H9 (cell line): ENCODE measurements around the gene HADH. TPM values are rescaled to one million over a fixed set of nuclear protein-coding genes. Genes with fewer than 3 reads are reported as not detected.

Experiments used
- DNase-seq: peaks from one replicate; pipeline ENCODE4 v3.0.0-alpha.2; 2017
- H2AFZ ChIP-seq: one replicate; pipeline ENCODE4 v1.6.1; 2013; ENCODE audit warnings: mild to moderate bottlenecking, low read length, control low read depth, moderate library complexity
- H2AK5ac ChIP-seq: 2 replicates; pipeline ENCODE4 v1.6.1; 2013; ENCODE audit warnings: low read length, control low read depth, mixed read lengths; ENCODE audit not compliant: insufficient read length
- H2BK120ac ChIP-seq: one replicate; pipeline ENCODE4 v1.6.1; 2013; ENCODE audit warnings: low read depth, mild to moderate bottlenecking, low read length, control low read depth, inconsistent platforms; ENCODE audit not compliant: poor library complexity, severe bottlenecking
- H2BK12ac ChIP-seq: 2 replicates; pipeline ENCODE4 v1.6.1; 2013; ENCODE audit warnings: low read length, control low read depth, mixed read lengths, low read depth; ENCODE audit not compliant: insufficient read length
- H2BK15ac ChIP-seq: 2 replicates; pipeline ENCODE4 v1.6.1; 2013; ENCODE audit warnings: low read depth, low read length, control low read depth
- H2BK20ac ChIP-seq: one replicate; pipeline ENCODE4 v1.6.1; 2013; ENCODE audit warnings: low read depth, mild to moderate bottlenecking, low read length, control low read depth, inconsistent platforms; ENCODE audit not compliant: poor library complexity, severe bottlenecking
- H2BK5ac ChIP-seq: 2 replicates; pipeline ENCODE4 v1.6.1; 2013; ENCODE audit warnings: low read length, control low read depth, mixed read lengths; ENCODE audit not compliant: insufficient read length
- H3K14ac ChIP-seq: 2 replicates; pipeline ENCODE4 v1.6.1; 2013; ENCODE audit warnings: low read length, control low read depth; ENCODE audit not compliant: insufficient read depth
- H3K18ac ChIP-seq: 2 replicates; pipeline ENCODE4 v1.6.1; 2013; ENCODE audit warnings: low read depth, mild to moderate bottlenecking, mixed read lengths, low read length, control low read depth; ENCODE audit not compliant: insufficient read length
- H3K23ac ChIP-seq: 2 replicates; pipeline ENCODE4 v1.6.1; 2013; ENCODE audit warnings: low read length, control low read depth, mixed read lengths, low read depth; ENCODE audit not compliant: insufficient read length
- H3K23me2 ChIP-seq: 2 replicates; pipeline ENCODE4 v1.6.1; 2013; ENCODE audit warnings: low read depth, mild to moderate bottlenecking, mixed read lengths, low read length, control low read depth; ENCODE audit not compliant: insufficient read length, poor library complexity, severe bottlenecking
- H3K27ac ChIP-seq: 2 replicates; pipeline ENCODE4 v1.5.1; 2013; ENCODE audit warnings: low read length, control low read depth, mixed read lengths, low read depth; ENCODE audit not compliant: insufficient read length
- H3K27me3 ChIP-seq: 2 replicates; pipeline ENCODE4 v1.6.1; 2013; ENCODE audit warnings: low read length, control low read depth, inconsistent platforms; ENCODE audit not compliant: insufficient read depth
- H3K4ac ChIP-seq: 2 replicates; pipeline ENCODE4 v1.6.1; 2013; ENCODE audit warnings: low read depth, mild to moderate bottlenecking, control low read depth, inconsistent platforms, low read length, moderate library complexity
- H3K4me1 ChIP-seq: 2 replicates; pipeline ENCODE4 v1.6.1; 2013; ENCODE audit warnings: low read length, control low read depth, inconsistent platforms; ENCODE audit not compliant: insufficient read depth
- H3K4me2 ChIP-seq: 2 replicates; pipeline ENCODE4 v1.6.1; 2013; ENCODE audit warnings: low read length, control low read depth, mixed read lengths; ENCODE audit not compliant: insufficient read length, insufficient read depth
- H3K56ac ChIP-seq: 2 replicates; pipeline ENCODE4 v1.6.1; 2013; ENCODE audit warnings: low read depth, mild to moderate bottlenecking, mixed read lengths, low read length, control low read depth; ENCODE audit not compliant: insufficient read length
- H3K79me1 ChIP-seq: 2 replicates; pipeline ENCODE4 v1.6.1; 2013; ENCODE audit warnings: low read depth, mild to moderate bottlenecking, moderate library complexity, low read length, control low read depth, inconsistent platforms; ENCODE audit not compliant: insufficient read depth, poor library complexity, severe bottlenecking
- H3K79me2 ChIP-seq: 2 replicates; pipeline ENCODE4 v1.6.1; 2013; ENCODE audit warnings: low read length, control low read depth, inconsistent platforms; ENCODE audit not compliant: insufficient read depth
- H3K9ac ChIP-seq: 2 replicates; pipeline ENCODE4 v1.6.1; 2013; ENCODE audit warnings: low read length, control low read depth, mixed read lengths; ENCODE audit not compliant: insufficient read length; ENCODE audit errors: extremely low read depth
- H3K9me3 ChIP-seq: one replicate; pipeline ENCODE4 v1.6.1; 2013; ENCODE audit warnings: low read depth, low read length, inconsistent platforms; ENCODE audit not compliant: control insufficient read depth
- H3T11ph ChIP-seq: one replicate; pipeline ENCODE4 v1.6.1; 2013; ENCODE audit warnings: mild to moderate bottlenecking, low read length, control low read depth, inconsistent platforms
- H4K20me1 ChIP-seq: one replicate; pipeline ENCODE4 v1.6.1; 2013; ENCODE audit not compliant: control insufficient read depth, insufficient read length, insufficient read depth
- H4K5ac ChIP-seq: 2 replicates; pipeline ENCODE4 v1.6.1; 2013; ENCODE audit warnings: low read depth, mild to moderate bottlenecking, mixed read lengths, low read length, control low read depth; ENCODE audit not compliant: insufficient read length
- H4K8ac ChIP-seq: replicated peaks from 2 replicates; pipeline ENCODE4 v1.6.1; 2013; ENCODE audit warnings: low read length, control low read depth, mixed read lengths, low read depth; ENCODE audit not compliant: insufficient read length
- H4K91ac ChIP-seq: 2 replicates; pipeline ENCODE4 v1.6.1; 2013; ENCODE audit warnings: low read depth, mild to moderate bottlenecking, moderate library complexity, mixed read lengths, low read length, control low read depth; ENCODE audit not compliant: insufficient read length
- H3K27ac Mint-ChIP-seq, 3 experiments: 2 replicates in 2 of 3; 3 replicates in 1 of 3; pipeline ENCODE4 v1.8.0; 2020 to 2021; ENCODE audit warnings: mixed read lengths in 3 of 3, mild to moderate bottlenecking in 1 of 3, moderate library complexity in 1 of 3
- H3K27me3 Mint-ChIP-seq: 2 replicates; pipeline ENCODE4 v1.8.0; 2021; ENCODE audit warnings: low read depth, mild to moderate bottlenecking, moderate library complexity, mixed read lengths
- H3K36me3 Mint-ChIP-seq, 3 experiments: 2 replicates in 2 of 3; 3 replicates in 1 of 3; pipeline ENCODE4 v1.8.0; 2020 to 2021; ENCODE audit warnings: low read depth in 3 of 3, mixed read lengths in 3 of 3; ENCODE audit not compliant: insufficient read depth in 1 of 3
- H3K4me1 Mint-ChIP-seq, 2 experiments: 2 replicates each; pipeline ENCODE4 v1.8.0; 2020; ENCODE audit warnings: mixed read lengths in 2 of 2
- H3K4me3 Mint-ChIP-seq, 2 experiments: 2 replicates in 1 of 2; 3 replicates in 1 of 2; pipeline ENCODE4 v1.8.0; 2020 to 2021; ENCODE audit warnings: mild to moderate bottlenecking in 2 of 2, mixed read lengths in 2 of 2, moderate library complexity in 1 of 2
- H3K9me3 Mint-ChIP-seq, 2 experiments: 2 replicates in 1 of 2; 3 replicates in 1 of 2; pipeline ENCODE4 v1.8.0; 2020; ENCODE audit warnings: mild to moderate bottlenecking in 2 of 2, mixed read lengths in 2 of 2, moderate library complexity in 1 of 2
- WGBS: extraction: QIAGEN DNeasy Blood & Tissue Kit; methylation state at CpG from one replicate; pipeline ENCODE4 v1.1.7; 2013; ENCODE audit warnings: missing lambda C conversion rate, low lambda C conversion rate, mixed read lengths; ENCODE audit not compliant: insufficient read length; ENCODE audit errors: extremely low coverage; 5-methylcytosine and 5-hydroxymethylcytosine counted together
- total RNA-seq: library from RNA; stranded (reverse); gene quantifications from 2 replicates; pipeline ENCODE4 v1.2.1, GENCODE V29; 2021
- TF ChIP-seq, protein P1 (sequence below): fragments of 200-600 bp; sonication (generic); conservative IDR thresholded peaks from 3 replicates; pipeline ENCODE4 v1.8.0; 2021; ENCODE audit warnings: antibody characterized with exemption, mild to moderate bottlenecking

HADH gene
- total RNA-seq, 1 experiment from 2014 or later: 44.4 TPM

DNA sequence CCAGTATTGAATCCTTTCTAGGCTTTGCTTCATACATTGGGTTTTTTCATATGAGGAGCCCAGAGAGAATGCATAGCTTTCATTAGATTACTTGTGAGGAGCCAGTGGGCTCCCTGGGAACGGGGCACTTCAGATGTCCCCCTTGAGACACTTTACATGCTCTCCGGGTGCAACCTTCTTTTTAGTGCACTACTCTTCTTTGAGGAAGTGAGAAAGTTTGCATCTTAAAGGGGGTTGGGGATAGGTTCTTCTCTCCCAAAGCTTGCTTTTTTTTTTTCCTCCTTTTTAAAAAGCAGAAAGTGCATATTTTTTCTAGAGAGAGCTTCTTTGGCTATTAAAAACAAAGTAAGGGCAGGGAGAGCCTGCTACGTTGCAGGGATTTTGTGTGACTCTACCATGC is 4.3 kb downstream of the HADH start:
- H2AK5ac ChIP-seq: no peak overlapping the region
- TF ChIP-seq, protein P1, sequence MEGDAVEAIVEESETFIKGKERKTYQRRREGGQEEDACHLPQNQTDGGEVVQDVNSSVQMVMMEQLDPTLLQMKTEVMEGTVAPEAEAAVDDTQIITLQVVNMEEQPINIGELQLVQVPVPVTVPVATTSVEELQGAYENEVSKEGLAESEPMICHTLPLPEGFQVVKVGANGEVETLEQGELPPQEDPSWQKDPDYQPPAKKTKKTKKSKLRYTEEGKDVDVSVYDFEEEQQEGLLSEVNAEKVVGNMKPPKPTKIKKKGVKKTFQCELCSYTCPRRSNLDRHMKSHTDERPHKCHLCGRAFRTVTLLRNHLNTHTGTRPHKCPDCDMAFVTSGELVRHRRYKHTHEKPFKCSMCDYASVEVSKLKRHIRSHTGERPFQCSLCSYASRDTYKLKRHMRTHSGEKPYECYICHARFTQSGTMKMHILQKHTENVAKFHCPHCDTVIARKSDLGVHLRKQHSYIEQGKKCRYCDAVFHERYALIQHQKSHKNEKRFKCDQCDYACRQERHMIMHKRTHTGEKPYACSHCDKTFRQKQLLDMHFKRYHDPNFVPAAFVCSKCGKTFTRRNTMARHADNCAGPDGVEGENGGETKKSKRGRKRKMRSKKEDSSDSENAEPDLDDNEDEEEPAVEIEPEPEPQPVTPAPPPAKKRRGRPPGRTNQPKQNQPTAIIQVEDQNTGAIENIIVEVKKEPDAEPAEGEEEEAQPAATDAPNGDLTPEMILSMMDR: no peak
- peaks cover 12% of the 10 kb centered on the region for H3K79me1 ChIP-seq
- H3K23me2 ChIP-seq: peaks cover 10% of the 10 kb centered on the region
- no peak for DNase-seq
- Mint-ChIP-seq H3K4me3 (no peak overlapping the region), H3K27ac (no peak overlapping the region; a peak in 1 of 7 replicates), H3K4me1 (peaks cover 28 to 32% of the 10 kb centered on the region in 2 experiments), H3K36me3 (peaks cover 11 to 25% (median 17%) of the 10 kb centered on the region in 3 experiments; a peak in 6 of 7 replicates), H3K9me3 (no peaks in the 10 kb centered on the region), H3K27me3 (no peaks in the 10 kb centered on the region)
- no peak overlapping the region for H3K23ac ChIP-seq
- H2AFZ ChIP-seq: no peak overlapping the region
- H3K56ac ChIP-seq: no peak overlapping the region
- no peaks in the 10 kb centered on the region for H4K20me1 ChIP-seq
- no peak overlapping the region for H4K5ac ChIP-seq
- no peak overlapping the region for H3K14ac ChIP-seq
- H2BK12ac ChIP-seq: no peak overlapping the region
- no peaks in the 10 kb centered on the region for H3K27me3 ChIP-seq
- no peak overlapping the region for H2BK15ac ChIP-seq
- no peak overlapping the region for H2BK5ac ChIP-seq
- H3K4me1 ChIP-seq: no peaks in the 10 kb centered on the region
- H3K4ac ChIP-seq: no peak overlapping the region
- H3K27ac ChIP-seq: no peak overlapping the region
- no peak overlapping the region for H2BK20ac ChIP-seq
- H3T11ph ChIP-seq: no peak overlapping the region
- no peak overlapping the region for H3K18ac ChIP-seq
- no CpG with 5 or more reads among the region's 3 CpGs for WGBS
- H3K9me3 ChIP-seq: no peaks in the 10 kb centered on the region
- H2BK120ac ChIP-seq: no peak overlapping the region
- H4K8ac ChIP-seq: no peak overlapping the region
- H3K79me2 ChIP-seq: peaks cover 9% of the 10 kb centered on the region; the same call in 1 of the 2 replicates
- H3K4me2 ChIP-seq: no peak overlapping the region
- H4K91ac ChIP-seq: no peak overlapping the region
- no peak overlapping the region for H3K9ac ChIP-seq
